ENCODE data around the gene SH3RF3. TPM values are rescaled to one million over a fixed set of nuclear protein-coding genes. Genes with fewer than 3 reads are reported as not detected.

SH3RF3 gene
- polyA plus RNA-seq, 1 donor (not counting 4 experiments of a cell fraction or from before 2014, with no cell fraction given): 0.08 TPM

DNA sequence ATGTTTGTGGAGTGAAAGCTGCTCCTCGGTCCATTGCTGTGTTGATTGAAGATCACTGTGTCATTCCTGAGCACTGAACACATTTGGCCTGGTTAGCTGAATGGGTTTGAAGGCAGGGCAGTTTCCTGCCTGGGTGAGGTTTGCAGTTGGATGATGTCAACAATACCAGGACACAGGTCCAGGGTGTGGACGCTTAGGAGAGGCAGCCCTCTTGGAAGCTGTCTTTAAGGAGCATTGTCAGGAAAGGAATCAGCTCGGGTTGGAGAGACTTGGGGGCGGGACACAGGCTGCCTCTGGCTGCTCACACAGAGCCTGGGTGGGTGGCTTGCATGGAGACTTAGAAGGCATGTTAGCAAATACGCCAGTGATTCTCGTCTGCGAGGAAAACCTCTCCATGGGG lies 247.1 kb downstream of the SH3RF3 start:
- no peaks in the 10 kb centered on the region for H4K20me1 ChIP-seq (ENCODE audit: control insufficient read depth, extremely low read depth, insufficient read depth, low read length)
- H3K4me3 ChIP-seq (ENCODE audit: control insufficient read depth in 2 of 3, extremely low read depth in 1 of 3, insufficient read depth in 2 of 3, low read depth in 1 of 3, low read length in 3 of 3): no peak overlapping the region
- H3K79me2 ChIP-seq (ENCODE audit: control insufficient read depth, insufficient read depth, low read length): no peaks in the 10 kb centered on the region
- dilution Hi-C loops (cut with MboI; ENCODE audit: extremely low pct_ligation_motif_present, low sequenced_read_pairs): no loop called here
- H2AFZ ChIP-seq (ENCODE audit: control insufficient read depth, low read length): no peak overlapping the region
- H3K9me1 ChIP-seq (ENCODE audit: control insufficient read depth, extremely low read depth, insufficient read depth, low read length): no peaks in the 10 kb centered on the region
- no peaks in the 10 kb centered on the region for H3K4me1 ChIP-seq (ENCODE audit: control insufficient read depth, extremely low read depth, insufficient read depth, low read length)
- H3K4me2 ChIP-seq (ENCODE audit: control insufficient read depth, extremely low read depth, insufficient read depth, low read depth, low read length): no peak overlapping the region
- peaks cover 15% of the 10 kb centered on the region for H3K27me3 ChIP-seq (ENCODE audit: control insufficient read depth, extremely low read depth, insufficient read depth, low read length)
- FAIRE-seq: no peak
- H3K27ac ChIP-seq (ENCODE audit: control insufficient read depth, insufficient read depth, low read length): no peak overlapping the region
- no peaks in the 10 kb centered on the region for H3K9me3 ChIP-seq (ENCODE audit: control insufficient read depth, low read depth, low read length)
- TF ChIP-seq, protein P1, sequence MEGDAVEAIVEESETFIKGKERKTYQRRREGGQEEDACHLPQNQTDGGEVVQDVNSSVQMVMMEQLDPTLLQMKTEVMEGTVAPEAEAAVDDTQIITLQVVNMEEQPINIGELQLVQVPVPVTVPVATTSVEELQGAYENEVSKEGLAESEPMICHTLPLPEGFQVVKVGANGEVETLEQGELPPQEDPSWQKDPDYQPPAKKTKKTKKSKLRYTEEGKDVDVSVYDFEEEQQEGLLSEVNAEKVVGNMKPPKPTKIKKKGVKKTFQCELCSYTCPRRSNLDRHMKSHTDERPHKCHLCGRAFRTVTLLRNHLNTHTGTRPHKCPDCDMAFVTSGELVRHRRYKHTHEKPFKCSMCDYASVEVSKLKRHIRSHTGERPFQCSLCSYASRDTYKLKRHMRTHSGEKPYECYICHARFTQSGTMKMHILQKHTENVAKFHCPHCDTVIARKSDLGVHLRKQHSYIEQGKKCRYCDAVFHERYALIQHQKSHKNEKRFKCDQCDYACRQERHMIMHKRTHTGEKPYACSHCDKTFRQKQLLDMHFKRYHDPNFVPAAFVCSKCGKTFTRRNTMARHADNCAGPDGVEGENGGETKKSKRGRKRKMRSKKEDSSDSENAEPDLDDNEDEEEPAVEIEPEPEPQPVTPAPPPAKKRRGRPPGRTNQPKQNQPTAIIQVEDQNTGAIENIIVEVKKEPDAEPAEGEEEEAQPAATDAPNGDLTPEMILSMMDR (optimal IDR thresholded peaks at IDR 0.05 in 1 of 3, IDR thresholded peaks at IDR 0.05 in 1 of 3, conservative IDR thresholded peaks at IDR 0.05 in 1 of 3; ENCODE audit: extremely low read depth in 1 of 3, insufficient read depth in 2 of 3, low read length in 3 of 3): no peak
- no peak for TF ChIP-seq EZH2 (IDR thresholded peaks at IDR 0.05; ENCODE audit: low read length)
- DNase-seq (ENCODE audit: low read depth, low spot score): no peak
- no peaks in the 10 kb centered on the region for H3K36me3 ChIP-seq (ENCODE audit: control insufficient read depth in 2 of 2, extremely low read depth in 1 of 2, insufficient read depth in 2 of 2, low read length in 2 of 2)
- H3K9ac ChIP-seq (ENCODE audit: control insufficient read depth, extremely low read depth, insufficient read depth, low read length): no peak overlapping the region

DNA sequence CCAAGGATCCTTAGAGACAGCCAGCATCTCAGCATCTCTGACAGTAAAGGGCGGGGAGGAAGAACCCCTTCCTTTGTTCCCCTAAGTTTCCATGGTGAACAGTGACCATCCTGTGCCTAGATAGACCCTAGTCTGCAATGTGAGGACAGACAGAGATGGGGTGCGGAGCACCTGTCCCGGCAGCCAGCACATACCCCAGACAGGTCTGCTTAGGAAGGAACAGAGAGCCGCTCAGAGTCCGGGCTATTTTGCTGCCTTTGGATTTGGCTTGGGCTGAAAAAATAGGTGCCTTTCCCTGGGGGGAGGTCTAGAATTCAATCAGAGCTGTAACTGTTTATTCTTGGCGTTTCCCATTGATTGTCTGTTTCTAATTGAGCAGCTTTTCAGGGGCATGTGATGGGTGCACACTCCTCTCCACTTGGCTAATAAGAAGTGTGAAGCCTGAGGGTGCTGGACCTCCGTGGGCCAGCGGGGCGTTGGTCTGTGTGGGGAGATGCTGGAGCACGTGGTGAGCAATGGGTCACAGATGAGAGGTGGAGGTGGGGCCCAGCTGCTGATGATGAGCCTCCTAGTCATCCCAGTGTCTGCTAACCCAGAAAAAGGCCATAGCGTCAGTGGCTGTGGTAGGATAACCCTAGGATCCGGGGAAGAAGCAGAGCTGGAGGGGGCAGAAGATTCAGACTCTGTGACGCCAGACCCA lies 247.9 kb downstream of the SH3RF3 start:
- Histone ChIP-seq H3K4me3 (ENCODE audit: control insufficient read depth in 2 of 3, extremely low read depth in 1 of 3, insufficient read depth in 2 of 3, low read depth in 1 of 3, low read length in 3 of 3) (no peak overlapping the region), H3K9ac (ENCODE audit: control insufficient read depth, extremely low read depth, insufficient read depth, low read length) (no peak overlapping the region), H3K27ac (ENCODE audit: control insufficient read depth, insufficient read depth, low read length) (no peak overlapping the region), H3K27me3 (ENCODE audit: control insufficient read depth, extremely low read depth, insufficient read depth, low read length) (peaks cover 19% of the 10 kb centered on the region), H3K4me1 (ENCODE audit: control insufficient read depth, extremely low read depth, insufficient read depth, low read length) (no peaks in the 10 kb centered on the region), H3K9me1 (ENCODE audit: control insufficient read depth, extremely low read depth, insufficient read depth, low read length) (no peaks in the 10 kb centered on the region), H2AFZ (ENCODE audit: control insufficient read depth, low read length) (no peak overlapping the region), H3K36me3 (ENCODE audit: control insufficient read depth in 2 of 2, extremely low read depth in 1 of 2, insufficient read depth in 2 of 2, low read length in 2 of 2) (no peaks in the 10 kb centered on the region), H3K4me2 (ENCODE audit: control insufficient read depth, extremely low read depth, insufficient read depth, low read depth, low read length) (no peak overlapping the region), H3K9me3 (ENCODE audit: control insufficient read depth, low read depth, low read length) (no peaks in the 10 kb centered on the region), H3K79me2 (ENCODE audit: control insufficient read depth, insufficient read depth, low read length) (no peaks in the 10 kb centered on the region), H4K20me1 (ENCODE audit: control insufficient read depth, extremely low read depth, insufficient read depth, low read length) (no peaks in the 10 kb centered on the region)
- FAIRE-seq (no peak), DNase-seq (ENCODE audit: low read depth, low spot score) (no peak)
- TF ChIP-seq, protein P1 (optimal IDR thresholded peaks at IDR 0.05 in 1 of 3, IDR thresholded peaks at IDR 0.05 in 1 of 3, conservative IDR thresholded peaks at IDR 0.05 in 1 of 3; ENCODE audit: extremely low read depth in 1 of 3, insufficient read depth in 2 of 3, low read length in 3 of 3): no peak
- no peak for TF ChIP-seq EZH2 (IDR thresholded peaks at IDR 0.05; ENCODE audit: low read length)
- dilution Hi-C loops (cut with MboI; ENCODE audit: extremely low pct_ligation_motif_present, low sequenced_read_pairs): no loop called here

All from keratinocyte (primary cell).